Central memory CD8-positive, alpha-beta T cell (primary cell): ENCODE measurements around the gene PDGFD.

Experiments
- ATAC-seq: fragments of 150-1000 bp; cut with Tn5 transposase; replicated peaks from 2 replicates; pipeline ENCODE4 v1.10.0; 2022; ENCODE audit warnings: mild to moderate bottlenecking, moderate FRiP score, moderate number of reproducible peaks; ENCODE audit not compliant: poor library complexity, severe bottlenecking; ENCODE audit errors: extremely low read depth
- DNase-seq, 2 donors: peaks; one replicate each; pipeline ENCODE4 v3.0.0; 2021; ENCODE audit warnings: low spot score in 2 of 2
- H3K27ac Mint-ChIP-seq: one replicate; pipeline ENCODE4 v1.8.0; 2022; ENCODE audit warnings: low read depth, mild to moderate bottlenecking, moderate library complexity, mixed read lengths
- H3K27me3 Mint-ChIP-seq: one replicate; pipeline ENCODE4 v1.8.0; 2022; ENCODE audit warnings: mixed read lengths
- H3K36me3 Mint-ChIP-seq: one replicate; pipeline ENCODE4 v1.8.0; 2022; ENCODE audit warnings: mild to moderate bottlenecking, moderate library complexity, mixed read lengths; ENCODE audit not compliant: insufficient read depth
- H3K4me1 Mint-ChIP-seq: one replicate; pipeline ENCODE4 v1.8.0; 2022; ENCODE audit warnings: mixed read lengths
- H3K4me3 Mint-ChIP-seq: one replicate; pipeline ENCODE4 v1.8.0; 2022; ENCODE audit warnings: mild to moderate bottlenecking, moderate library complexity, mixed read lengths
- H3K9me3 Mint-ChIP-seq: one replicate; pipeline ENCODE4 v1.8.0; 2022; ENCODE audit warnings: mixed read lengths

PDGFD gene

DNA sequence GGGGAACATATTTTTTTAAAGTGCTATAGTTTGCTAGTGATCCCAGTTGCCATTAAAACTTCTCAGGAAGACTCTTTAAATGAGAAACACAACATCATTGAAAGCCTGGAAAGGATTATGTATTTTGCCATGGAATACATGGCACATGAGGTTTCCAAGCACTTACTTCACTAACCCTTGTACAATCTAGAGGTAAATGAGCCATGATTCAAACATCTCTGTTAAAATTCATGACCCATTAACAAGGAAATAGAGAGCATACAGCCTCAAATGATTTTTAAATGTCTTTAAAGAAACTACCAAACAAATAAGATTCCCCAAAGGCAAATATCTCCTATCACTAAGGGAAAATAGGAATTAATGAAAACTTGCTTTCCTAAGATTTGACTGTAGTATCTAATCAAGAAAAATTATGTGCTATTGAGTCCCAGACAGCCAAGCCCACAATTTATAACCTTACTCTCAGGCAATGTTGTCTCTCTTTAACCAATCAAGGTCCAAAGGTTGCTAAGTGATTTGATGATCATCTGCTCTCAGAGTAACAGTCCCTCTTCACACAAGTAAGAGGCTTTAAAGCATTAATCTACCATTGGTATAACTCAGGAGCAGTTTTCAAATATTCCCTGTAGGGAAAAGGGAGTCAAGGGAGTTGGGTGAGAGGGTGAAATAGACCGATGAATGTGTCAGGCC, 219.6 kb downstream of the PDGFD start:
- no peak overlapping the region for H3K4me3 Mint-ChIP-seq
- no peak for ATAC-seq
- no peaks in the 10 kb centered on the region for H3K9me3 Mint-ChIP-seq
- H3K27me3 Mint-ChIP-seq: no peaks in the 10 kb centered on the region
- no peak overlapping the region for H3K27ac Mint-ChIP-seq
- H3K4me1 Mint-ChIP-seq: no peaks in the 10 kb centered on the region
- DNase-seq: no peak
- peaks cover 7% of the 10 kb centered on the region for H3K36me3 Mint-ChIP-seq

DNA sequence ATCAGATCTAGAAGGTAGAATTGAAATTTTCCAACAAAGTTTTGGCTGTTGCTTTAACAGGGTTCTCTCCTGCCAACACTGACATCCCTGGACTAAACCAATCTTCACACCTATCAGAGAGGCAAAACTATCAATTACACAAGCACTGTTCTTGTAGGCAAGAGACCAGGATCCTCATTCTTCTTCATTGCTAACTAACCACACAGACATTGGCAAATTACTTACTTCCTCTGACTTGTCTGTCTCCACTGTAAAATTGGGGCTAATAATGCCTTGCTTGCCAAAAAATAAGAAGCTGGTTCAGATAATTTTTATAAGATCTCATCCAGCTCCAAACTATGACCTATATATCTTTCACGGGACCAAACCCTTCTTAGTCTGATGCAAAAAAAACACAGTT, 221.3 kb downstream of the PDGFD start:
- Mint-ChIP-seq H3K36me3 (peaks cover 7% of the 10 kb centered on the region), H3K4me3 (no peak overlapping the region), H3K27me3 (no peaks in the 10 kb centered on the region), H3K4me1 (no peaks in the 10 kb centered on the region), H3K27ac (no peak overlapping the region), H3K9me3 (no peaks in the 10 kb centered on the region)
- DNase-seq (no peak), ATAC-seq (no peak)

DNA sequence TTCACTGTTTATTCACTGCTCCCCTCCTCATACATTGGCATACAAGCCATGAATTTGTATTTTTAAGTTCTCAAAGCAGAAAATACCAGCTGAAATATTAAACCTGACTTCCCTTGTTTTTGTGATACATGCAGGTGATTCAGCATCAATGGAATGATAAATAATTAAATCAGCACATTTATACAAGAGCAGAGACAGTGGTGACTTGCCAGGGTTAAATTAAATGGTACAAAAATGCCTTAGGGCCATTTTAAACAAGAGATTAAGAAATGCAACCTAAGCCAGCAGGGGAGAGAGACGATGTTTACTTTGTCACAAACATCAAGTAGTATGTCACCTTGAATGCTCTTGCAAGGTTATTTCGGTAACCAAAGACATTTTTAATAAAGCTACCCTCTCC, 223.4 kb downstream of the PDGFD start:
- Mint-ChIP-seq H3K9me3 (no peaks in the 10 kb centered on the region), H3K27me3 (no peaks in the 10 kb centered on the region), H3K4me3 (no peak overlapping the region), H3K27ac (no peak overlapping the region), H3K4me1 (no peaks in the 10 kb centered on the region), H3K36me3 (peaks cover 6% of the 10 kb centered on the region)
- ATAC-seq (no peak), DNase-seq (no peak)

DNA sequence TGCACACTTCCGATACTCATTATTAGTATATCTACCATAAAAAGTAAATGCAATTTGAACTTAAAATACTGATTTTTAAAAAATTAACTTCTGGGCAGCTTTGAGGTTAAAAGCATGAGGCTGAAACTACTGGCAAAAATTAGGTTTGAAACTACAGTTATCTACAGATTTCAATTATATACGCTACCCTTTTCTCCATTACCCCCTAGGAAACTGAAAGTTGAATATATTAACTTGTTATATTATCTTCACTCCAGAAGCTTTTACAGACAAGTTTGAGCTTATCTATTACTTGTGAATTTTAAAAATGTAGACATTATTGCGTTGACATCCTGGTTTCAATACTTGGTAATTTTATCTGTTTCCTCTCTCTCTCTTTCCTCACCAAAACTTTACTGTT, 224.3 kb downstream of the PDGFD start:
- H3K27ac Mint-ChIP-seq: no peak overlapping the region
- H3K9me3 Mint-ChIP-seq: no peaks in the 10 kb centered on the region
- H3K4me3 Mint-ChIP-seq: no peak overlapping the region

DNA sequence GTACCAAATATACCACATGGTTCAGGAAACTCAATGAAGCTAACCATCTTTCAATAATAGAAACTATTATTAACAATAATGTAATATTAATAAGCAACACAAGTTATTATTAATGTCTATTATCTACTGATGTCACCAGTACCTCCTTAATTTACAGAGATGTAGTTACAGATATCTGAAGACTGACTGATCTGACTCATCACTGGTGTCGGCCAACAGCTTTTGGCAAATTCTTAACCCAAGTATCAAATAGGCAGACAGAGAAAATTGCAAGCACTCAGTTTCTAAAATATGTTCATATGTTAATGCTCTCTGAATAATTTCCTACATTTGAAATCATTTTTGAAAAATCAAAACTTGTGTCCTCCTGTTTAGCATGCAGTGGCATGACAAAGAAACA, 227.9 kb downstream of the PDGFD start:
- no peaks in the 10 kb centered on the region for H3K36me3 Mint-ChIP-seq
- DNase-seq: no peak
- ATAC-seq: no peak
- H3K4me1 Mint-ChIP-seq: no peaks in the 10 kb centered on the region
- no peaks in the 10 kb centered on the region for H3K9me3 Mint-ChIP-seq
- H3K27ac Mint-ChIP-seq: no peak overlapping the region
- H3K27me3 Mint-ChIP-seq: no peaks in the 10 kb centered on the region
- no peak overlapping the region for H3K4me3 Mint-ChIP-seq

More for the DNA sequence above, 224.3 kb downstream of the PDGFD start:
- Mint-ChIP-seq H3K36me3 (peaks cover 6% of the 10 kb centered on the region), H3K4me1 (no peaks in the 10 kb centered on the region), H3K27me3 (no peaks in the 10 kb centered on the region)
- ATAC-seq (no peak), DNase-seq (no peak)

DNA sequence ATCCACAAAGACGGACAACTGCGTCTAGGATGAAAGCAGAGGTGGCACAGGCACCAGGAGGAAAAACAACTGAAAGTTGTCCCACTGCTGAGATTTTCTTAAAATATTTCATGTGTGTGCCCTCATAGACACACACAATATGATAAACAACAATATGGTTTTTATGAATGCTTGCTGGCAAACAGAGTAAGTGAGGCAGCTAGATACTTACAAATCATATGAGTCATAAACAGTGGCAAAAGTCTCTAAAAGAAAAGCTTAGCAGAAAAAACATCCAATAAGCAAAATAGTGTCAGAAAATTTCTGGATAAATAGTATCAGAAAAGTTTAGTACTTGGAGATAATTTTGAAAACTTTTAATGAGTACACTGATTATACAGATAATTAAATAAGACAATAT, 228.7 kb downstream of the PDGFD start:
- ATAC-seq: no peak
- DNase-seq: no peak
- H3K4me1 Mint-ChIP-seq: no peaks in the 10 kb centered on the region
- no peak overlapping the region for H3K4me3 Mint-ChIP-seq
- no peak overlapping the region for H3K27ac Mint-ChIP-seq
- H3K9me3 Mint-ChIP-seq: no peaks in the 10 kb centered on the region
- H3K36me3 Mint-ChIP-seq: no peaks in the 10 kb centered on the region
- no peaks in the 10 kb centered on the region for H3K27me3 Mint-ChIP-seq

DNA sequence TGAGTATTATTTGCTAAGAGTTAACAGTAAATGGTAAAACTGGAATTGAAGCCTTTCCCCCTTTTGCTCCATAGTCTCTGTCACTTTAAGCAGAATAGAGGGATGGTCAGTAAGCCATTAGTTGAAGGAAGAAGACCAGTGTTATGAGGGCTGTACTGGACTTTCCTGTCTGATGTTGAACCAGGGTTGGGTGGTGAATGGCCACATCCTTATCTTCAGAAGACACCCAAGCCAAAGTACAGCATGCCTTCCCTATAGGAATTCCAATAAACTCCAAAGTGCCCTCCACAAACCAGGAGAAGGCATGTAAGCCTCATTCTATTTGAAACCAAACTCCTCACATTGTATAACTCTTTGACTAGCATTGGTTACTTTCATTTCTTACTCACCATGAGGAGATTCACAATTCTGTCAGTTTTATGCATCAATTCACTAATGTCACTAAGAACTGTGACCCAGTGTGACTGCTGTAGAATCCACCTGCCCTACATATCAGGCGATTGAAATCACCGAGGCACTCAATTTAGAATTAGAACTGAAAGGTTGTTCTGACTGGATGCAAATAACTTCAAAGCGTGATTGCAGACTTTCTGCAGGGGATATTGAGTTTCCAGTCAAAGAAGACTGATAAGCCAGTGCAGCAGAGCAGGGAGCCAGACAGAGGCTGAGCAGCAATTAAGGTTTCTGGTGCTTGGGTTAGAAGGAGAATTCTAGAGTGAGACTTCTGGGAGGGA, 234.6 kb downstream of the PDGFD start:
- Mint-ChIP-seq H3K4me3 (no peak overlapping the region), H3K36me3 (no peaks in the 10 kb centered on the region), H3K4me1 (peaks cover 7% of the 10 kb centered on the region), H3K27ac (no peak overlapping the region), H3K9me3 (no peaks in the 10 kb centered on the region), H3K27me3 (no peaks in the 10 kb centered on the region)
- DNase-seq (no peak), ATAC-seq (no peak)

DNA sequence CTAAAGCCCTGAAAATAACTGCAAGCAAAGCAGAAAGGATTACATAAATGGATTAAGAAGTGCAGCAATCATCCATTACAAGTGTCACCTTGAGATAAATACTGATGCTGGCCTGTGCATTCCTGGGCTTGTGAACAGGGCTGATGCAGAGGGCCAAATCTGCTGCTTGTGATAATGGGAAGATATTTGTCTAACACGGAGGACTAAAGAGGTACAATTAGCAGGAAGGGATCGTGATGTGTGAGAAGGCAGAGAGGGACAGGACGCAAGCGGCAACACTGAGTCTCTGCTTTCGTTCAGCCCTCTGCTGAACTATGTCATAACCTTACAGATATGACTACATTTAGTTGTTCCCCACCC, 235.2 kb downstream of the PDGFD start:
- DNase-seq: no peak
- H3K27ac Mint-ChIP-seq: no peak overlapping the region
- peaks cover 7% of the 10 kb centered on the region for H3K4me1 Mint-ChIP-seq
- H3K4me3 Mint-ChIP-seq: no peak overlapping the region
- ATAC-seq: no peak
- H3K36me3 Mint-ChIP-seq: no peaks in the 10 kb centered on the region
- H3K27me3 Mint-ChIP-seq: no peaks in the 10 kb centered on the region
- no peaks in the 10 kb centered on the region for H3K9me3 Mint-ChIP-seq

DNA sequence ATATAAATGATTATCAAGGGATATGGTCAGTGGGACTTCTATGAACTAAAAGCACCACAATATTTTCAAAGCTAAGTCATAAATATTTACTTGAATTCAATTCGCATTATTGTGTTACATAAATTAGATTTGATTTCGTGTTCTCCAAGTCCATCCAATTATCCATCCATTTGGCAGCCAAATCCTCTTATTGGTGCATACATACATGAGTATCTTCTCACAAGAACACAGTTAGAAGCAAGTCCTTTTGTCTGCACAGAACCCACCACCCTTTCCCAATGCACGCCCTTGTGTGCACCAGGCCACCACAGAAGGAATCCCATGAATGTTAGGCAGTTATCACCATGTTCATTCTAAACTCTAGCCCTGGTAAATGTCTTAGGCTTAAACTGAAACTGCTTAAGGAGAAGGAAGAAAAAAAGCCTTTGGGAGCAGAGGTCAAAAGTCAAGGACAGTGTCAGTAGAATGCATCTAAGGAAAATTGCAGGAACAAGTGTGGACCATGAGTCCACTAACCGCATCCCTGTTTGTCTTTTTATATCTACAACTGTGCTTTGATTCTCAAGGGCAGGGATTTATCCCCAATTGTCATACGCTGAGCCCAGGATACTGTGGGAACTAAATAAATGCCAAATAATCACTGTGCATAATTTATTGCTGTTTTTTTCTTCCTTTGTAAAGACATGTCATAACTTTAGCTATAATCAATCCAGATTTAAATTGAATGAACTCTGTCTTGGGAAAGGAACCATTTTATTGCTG, 235.7 kb downstream of the PDGFD start:
- Mint-ChIP-seq H3K4me1 (peaks cover 7% of the 10 kb centered on the region), H3K4me3 (no peak overlapping the region), H3K27ac (no peak overlapping the region), H3K9me3 (no peaks in the 10 kb centered on the region), H3K27me3 (no peaks in the 10 kb centered on the region), H3K36me3 (no peaks in the 10 kb centered on the region)
- DNase-seq (no peak), ATAC-seq (no peak)

DNA sequence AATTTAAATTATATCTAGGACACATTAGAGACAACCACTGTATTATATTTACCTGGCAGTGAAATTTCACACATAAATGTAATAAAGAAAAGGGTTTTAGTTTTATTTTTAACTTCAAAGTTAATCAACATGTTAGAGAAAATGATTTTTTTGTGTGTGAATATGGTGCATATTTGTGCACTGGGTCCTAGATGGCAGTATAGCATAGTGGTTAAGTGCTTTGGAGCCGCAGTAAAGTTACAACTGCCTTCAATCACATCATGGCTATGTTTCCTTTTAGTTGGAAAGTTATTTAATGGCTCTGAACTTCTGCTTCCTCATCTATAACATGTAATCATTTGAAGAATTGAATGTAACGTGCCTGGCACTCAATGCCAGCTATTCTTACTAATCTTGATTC, 236.4 kb downstream of the PDGFD start:
- Mint-ChIP-seq H3K4me3 (no peak overlapping the region), H3K4me1 (peaks cover 7% of the 10 kb centered on the region), H3K27me3 (no peaks in the 10 kb centered on the region), H3K36me3 (no peaks in the 10 kb centered on the region), H3K9me3 (no peaks in the 10 kb centered on the region), H3K27ac (no peak overlapping the region)
- no peak for DNase-seq
- no peak for ATAC-seq

DNA sequence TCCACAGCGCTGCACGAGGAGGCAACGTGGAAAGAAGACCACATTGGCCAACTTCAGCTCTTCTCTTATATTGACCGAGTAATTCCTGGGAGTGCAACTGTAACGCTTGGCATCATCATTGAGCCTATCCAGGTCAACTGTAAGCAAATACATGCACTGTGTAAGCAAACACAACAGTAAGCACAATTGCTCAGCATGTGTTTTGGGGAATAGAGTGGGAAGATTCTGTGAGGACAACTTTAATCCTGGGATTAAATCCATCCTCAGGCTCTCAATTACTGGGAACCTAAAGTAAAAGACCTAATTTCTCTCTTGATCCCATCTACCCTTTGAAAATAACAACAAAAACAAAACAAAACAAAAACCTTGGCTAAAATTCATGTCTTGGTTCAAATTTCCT, 237.0 kb downstream of the PDGFD start:
- no peaks in the 10 kb centered on the region for H3K27me3 Mint-ChIP-seq
- no peaks in the 10 kb centered on the region for H3K36me3 Mint-ChIP-seq
- H3K4me3 Mint-ChIP-seq: no peak overlapping the region
- H3K9me3 Mint-ChIP-seq: no peaks in the 10 kb centered on the region
- H3K27ac Mint-ChIP-seq: no peak overlapping the region
- ATAC-seq (no peak), DNase-seq (no peak)
- peaks cover 7% of the 10 kb centered on the region for H3K4me1 Mint-ChIP-seq

DNA sequence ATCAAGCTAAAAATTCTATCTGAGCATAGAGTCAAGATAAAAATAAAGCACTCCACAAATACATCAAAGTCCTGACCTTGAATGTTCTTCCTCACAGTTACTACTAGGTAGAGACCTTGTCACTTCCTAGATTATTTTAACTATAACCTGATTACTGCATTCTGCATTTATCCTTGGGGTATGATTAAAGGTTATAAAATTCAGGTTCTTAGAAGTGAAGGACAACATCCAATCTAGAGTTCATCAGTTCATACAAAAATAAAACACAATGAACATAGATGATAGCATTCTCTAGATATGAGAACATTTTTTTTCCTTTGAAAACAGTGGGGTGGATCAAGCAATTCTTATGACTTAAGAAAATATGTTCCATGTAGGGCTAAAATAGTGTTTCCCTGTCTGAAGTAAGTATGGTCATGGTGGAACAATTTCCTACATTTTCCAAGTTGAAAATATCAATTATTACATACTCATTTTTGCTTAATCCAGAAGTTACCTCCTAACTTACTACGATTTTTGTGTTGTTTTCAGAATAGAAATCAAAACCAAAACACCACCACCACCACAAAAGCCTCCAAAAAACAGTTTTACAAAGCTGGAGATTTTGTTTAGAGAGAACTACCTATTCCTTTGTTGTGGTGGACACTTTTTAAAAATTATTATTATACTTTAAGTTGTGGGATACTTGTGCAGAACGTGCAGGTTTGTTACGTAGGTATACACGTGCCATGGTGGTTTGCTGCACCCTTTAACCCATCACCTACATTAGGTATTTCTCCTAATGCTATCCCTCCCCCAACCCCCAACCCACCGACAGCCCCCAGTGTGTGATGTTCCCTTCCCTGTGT, 239.6 kb downstream of the PDGFD start:
- Mint-ChIP-seq H3K27me3 (no peaks in the 10 kb centered on the region), H3K4me1 (peaks cover 1% of the 10 kb centered on the region), H3K36me3 (no peaks in the 10 kb centered on the region), H3K27ac (no peak overlapping the region), H3K9me3 (no peaks in the 10 kb centered on the region), H3K4me3 (no peak overlapping the region)
- DNase-seq (no peak), ATAC-seq (no peak)
